Lung (tissue), 12 donors: Measurements from ENCODE around the gene MINK1. TPM values are rescaled to one million over a fixed set of nuclear protein-coding genes. Genes with fewer than 3 reads are reported as not detected.

Experiments
- ATAC-seq: fragments of 200-7000 bp; cut with Tn5 transposase; one replicate; pipeline ENCODE4 v1.9.1; 2020; ENCODE audit warnings: moderate number of reproducible peaks; ENCODE audit not compliant: insufficient read depth, low FRiP score
- DNase-seq, 3 donors: peaks; one replicate each; pipeline ENCODE4 v3.0.0-alpha.2; 2013 to 2017
- H3K27ac ChIP-seq, 2 donors: one replicate each; pipeline ENCODE4 v1.5.1; 2013; ENCODE audit warnings: mild to moderate bottlenecking in 2 of 2, moderate library complexity in 2 of 2, control low read depth in 1 of 2, inconsistent platforms in 1 of 2, low read depth in 1 of 2, low read length in 1 of 2
- H3K27me3 ChIP-seq, 3 donors: one replicate each; pipeline ENCODE4 v1.5.1; 2013; ENCODE audit warnings: low read length in 2 of 3; ENCODE audit not compliant: control insufficient read depth in 3 of 3, insufficient read depth in 3 of 3
- H3K36me3 ChIP-seq, 4 donors: one replicate each; pipeline ENCODE4 v1.5.1; 2013; ENCODE audit warnings: low read length in 4 of 4, mild to moderate bottlenecking in 1 of 4, moderate library complexity in 1 of 4; ENCODE audit not compliant: control insufficient read depth in 4 of 4, insufficient read depth in 4 of 4
- H3K4me1 ChIP-seq, 5 donors: one replicate each; pipeline ENCODE4 v1.5.1; 2013; ENCODE audit warnings: low read length in 5 of 5, mild to moderate bottlenecking in 2 of 5, moderate library complexity in 1 of 5; ENCODE audit not compliant: control insufficient read depth in 5 of 5, insufficient read depth in 5 of 5
- H3K4me3 ChIP-seq: one replicate; pipeline ENCODE4 v1.5.1; 2013; ENCODE audit warnings: mild to moderate bottlenecking, control low read depth, moderate library complexity
- H3K9ac ChIP-seq, 2 donors: one replicate each; pipeline ENCODE4 v1.5.1; 2013; ENCODE audit warnings: low read length in 2 of 2, control low read depth in 1 of 2; ENCODE audit not compliant: insufficient read depth in 1 of 2
- H3K9me3 ChIP-seq, 4 donors: one replicate each; pipeline ENCODE4 v1.5.1; 2013; ENCODE audit warnings: low read length in 3 of 4, mild to moderate bottlenecking in 1 of 4, moderate library complexity in 1 of 4; ENCODE audit not compliant: control insufficient read depth in 4 of 4, insufficient read depth in 3 of 4
- CTCF ChIP-seq: IDR thresholded peaks from 2 replicates; pipeline ENCODE4 v1.5.1; 2012; ENCODE audit warnings: mild to moderate bottlenecking; ENCODE audit errors: control extremely low read depth, extremely low read depth
- WGBS, 2 donors: extraction: QIAGEN DNeasy Blood & Tissue Kit; methylation state at CpG; one replicate each; pipeline ENCODE4 v1.1.7; 2013; 5-methylcytosine and 5-hydroxymethylcytosine counted together
- polyA plus RNA-seq, 2 donors: library from polyadenylated mRNA; stranded (reverse); fragments of 200-250 nt; gene quantifications; one replicate each; pipeline ENCODE4 v1.2.1, GENCODE V29; 2013
- total RNA-seq, 2 donors: library from RNA; depleted of rRNA in 1 of 2; stranded (reverse); fragments of >200 nt in 1 of 2; gene quantifications; one replicate each; pipeline ENCODE4 v1.2.1, GENCODE V29; 2014 to 2021
- donor health status: control.
- donor health status: control.
- donor health status: Bipolar disorder and iron deficiency.
- donor health status: healthy.
- donor health status: DM: yes; HTN: yes; CAD: no.

MINK1 gene
- total and polyA plus RNA-seq, 4 donors = 36.5 to 95.4 (median 51.0) TPM

- H3K4me1 ChIP-seq = no peaks in the 10 kb centered on the region
- DNase-seq = no peak
- peak; percentile 43 for ATAC-seq
- TF ChIP-seq CTCF = no peak
- H3K36me3 ChIP-seq = peaks cover 5 to 26% (median 10%) of the 10 kb centered on the region in 4 donors
- WGBS, 2 donors = 42 to 80% methylated on average over 4 of the region's 4 CpGs
- no peak overlapping the region for H3K27ac ChIP-seq
- no peak overlapping the region for H3K4me3 ChIP-seq
- H3K27me3 ChIP-seq = no peaks in the 10 kb centered on the region
- H3K9ac ChIP-seq = no peak overlapping the region
- no peaks in the 10 kb centered on the region for H3K9me3 ChIP-seq
These were observed 46.5 kb downstream of the MINK1 start for GRCh38 chr17:4879601-4880000.

GRCh38 chr17:4880857-4881256 lies 47.7 kb downstream of the MINK1 start:
- TF ChIP-seq CTCF = no peak
- Histone ChIP-seq H3K9me3 (no peaks in the 10 kb centered on the region), H3K27ac (no peak overlapping the region), H3K36me3 (peaks cover 5 to 39% (median 19%) of the 10 kb centered on the region in 4 donors), H3K4me3 (no peak overlapping the region), H3K27me3 (no peaks in the 10 kb centered on the region), H3K4me1 (no peaks in the 10 kb centered on the region), H3K9ac (no peak overlapping the region)
- WGBS, 2 donors = 89 to 95% methylated on average over 15 of the region's 15 CpGs
- DNase-seq = no peak
- ATAC-seq = no peak

- Histone ChIP-seq H3K36me3 (peaks cover 5 to 50% (median 23%) of the 10 kb centered on the region in 4 donors), H3K4me1 (no peaks in the 10 kb centered on the region), H3K27ac (no peak overlapping the region), H3K9me3 (no peaks in the 10 kb centered on the region), H3K9ac (no peak overlapping the region), H3K4me3 (no peak overlapping the region), H3K27me3 (no peaks in the 10 kb centered on the region)
- peak; percentile 54 for TF ChIP-seq CTCF
- WGBS, 2 donors = 44% methylated on average over 9 of the region's 9 CpGs
- ATAC-seq (no peak), DNase-seq (peak; percentile 39 to 57 (median 53))
These were observed 48.8 kb downstream of the MINK1 start for GRCh38 chr17:4881761-4882555.
